WTC11 (cell line): ENCODE measurements around the gene PROSER3.

Experiments
- NR2C2 ChIP-seq: sonication (generic); formaldehyde crosslinking; IDR thresholded peaks from 2 replicates; pipeline ENCODE4 v1.8.0; 2022; ENCODE audit warnings: mild to moderate bottlenecking, missing genetic modification reagents
- ZBTB21 ChIP-seq: sonication (generic); formaldehyde crosslinking; IDR thresholded peaks from 2 replicates; pipeline ENCODE4 v1.8.1; 2023; ENCODE audit warnings: mild to moderate bottlenecking, missing genetic modification reagents, borderline replicate concordance
- ZNF138 ChIP-seq: sonication (generic); formaldehyde crosslinking; conservative IDR thresholded peaks from 2 replicates; pipeline ENCODE4 v1.8.1; 2022; ENCODE audit warnings: mild to moderate bottlenecking, moderate library complexity, missing genetic modification reagents
- TF ChIP-seq, protein P1 (sequence below): fragments of 200-600 bp; IDR thresholded peaks from 2 replicates; pipeline ENCODE4 v1.8.0; 2022; ENCODE audit warnings: antibody characterized with exemption
- TF ChIP-seq, protein P2 (sequence below): sonication (generic); formaldehyde crosslinking; IDR thresholded peaks from 2 replicates; pipeline ENCODE4 v1.8.0; 2022; ENCODE audit warnings: missing genetic modification reagents

DNA sequence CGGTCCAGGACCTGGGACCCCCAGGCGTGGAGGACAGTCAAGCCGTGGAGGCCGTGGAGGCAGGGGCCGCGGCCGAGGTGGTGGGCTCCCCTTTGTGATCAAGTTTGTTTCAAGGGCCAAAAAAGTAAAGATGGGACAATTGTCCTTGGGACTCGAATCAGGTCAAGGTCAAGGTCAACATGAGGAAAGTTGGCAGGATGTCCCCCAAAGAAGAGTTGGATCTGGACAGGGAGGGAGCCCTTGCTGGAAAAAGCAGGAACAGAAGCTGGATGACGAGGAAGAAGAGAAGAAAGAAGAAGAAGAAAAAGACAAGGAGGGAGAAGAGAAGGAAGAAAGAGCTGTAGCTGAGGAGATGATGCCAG lies 37.8 kb upstream of the PROSER3 start:
- no peak for TF ChIP-seq ZNF138 (CRISPR knock-in tag)
- no peak for TF ChIP-seq ZBTB21 (CRISPR knock-in tag)
- TF ChIP-seq, protein P1, sequence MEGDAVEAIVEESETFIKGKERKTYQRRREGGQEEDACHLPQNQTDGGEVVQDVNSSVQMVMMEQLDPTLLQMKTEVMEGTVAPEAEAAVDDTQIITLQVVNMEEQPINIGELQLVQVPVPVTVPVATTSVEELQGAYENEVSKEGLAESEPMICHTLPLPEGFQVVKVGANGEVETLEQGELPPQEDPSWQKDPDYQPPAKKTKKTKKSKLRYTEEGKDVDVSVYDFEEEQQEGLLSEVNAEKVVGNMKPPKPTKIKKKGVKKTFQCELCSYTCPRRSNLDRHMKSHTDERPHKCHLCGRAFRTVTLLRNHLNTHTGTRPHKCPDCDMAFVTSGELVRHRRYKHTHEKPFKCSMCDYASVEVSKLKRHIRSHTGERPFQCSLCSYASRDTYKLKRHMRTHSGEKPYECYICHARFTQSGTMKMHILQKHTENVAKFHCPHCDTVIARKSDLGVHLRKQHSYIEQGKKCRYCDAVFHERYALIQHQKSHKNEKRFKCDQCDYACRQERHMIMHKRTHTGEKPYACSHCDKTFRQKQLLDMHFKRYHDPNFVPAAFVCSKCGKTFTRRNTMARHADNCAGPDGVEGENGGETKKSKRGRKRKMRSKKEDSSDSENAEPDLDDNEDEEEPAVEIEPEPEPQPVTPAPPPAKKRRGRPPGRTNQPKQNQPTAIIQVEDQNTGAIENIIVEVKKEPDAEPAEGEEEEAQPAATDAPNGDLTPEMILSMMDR = no peak
- TF ChIP-seq, protein P2, sequence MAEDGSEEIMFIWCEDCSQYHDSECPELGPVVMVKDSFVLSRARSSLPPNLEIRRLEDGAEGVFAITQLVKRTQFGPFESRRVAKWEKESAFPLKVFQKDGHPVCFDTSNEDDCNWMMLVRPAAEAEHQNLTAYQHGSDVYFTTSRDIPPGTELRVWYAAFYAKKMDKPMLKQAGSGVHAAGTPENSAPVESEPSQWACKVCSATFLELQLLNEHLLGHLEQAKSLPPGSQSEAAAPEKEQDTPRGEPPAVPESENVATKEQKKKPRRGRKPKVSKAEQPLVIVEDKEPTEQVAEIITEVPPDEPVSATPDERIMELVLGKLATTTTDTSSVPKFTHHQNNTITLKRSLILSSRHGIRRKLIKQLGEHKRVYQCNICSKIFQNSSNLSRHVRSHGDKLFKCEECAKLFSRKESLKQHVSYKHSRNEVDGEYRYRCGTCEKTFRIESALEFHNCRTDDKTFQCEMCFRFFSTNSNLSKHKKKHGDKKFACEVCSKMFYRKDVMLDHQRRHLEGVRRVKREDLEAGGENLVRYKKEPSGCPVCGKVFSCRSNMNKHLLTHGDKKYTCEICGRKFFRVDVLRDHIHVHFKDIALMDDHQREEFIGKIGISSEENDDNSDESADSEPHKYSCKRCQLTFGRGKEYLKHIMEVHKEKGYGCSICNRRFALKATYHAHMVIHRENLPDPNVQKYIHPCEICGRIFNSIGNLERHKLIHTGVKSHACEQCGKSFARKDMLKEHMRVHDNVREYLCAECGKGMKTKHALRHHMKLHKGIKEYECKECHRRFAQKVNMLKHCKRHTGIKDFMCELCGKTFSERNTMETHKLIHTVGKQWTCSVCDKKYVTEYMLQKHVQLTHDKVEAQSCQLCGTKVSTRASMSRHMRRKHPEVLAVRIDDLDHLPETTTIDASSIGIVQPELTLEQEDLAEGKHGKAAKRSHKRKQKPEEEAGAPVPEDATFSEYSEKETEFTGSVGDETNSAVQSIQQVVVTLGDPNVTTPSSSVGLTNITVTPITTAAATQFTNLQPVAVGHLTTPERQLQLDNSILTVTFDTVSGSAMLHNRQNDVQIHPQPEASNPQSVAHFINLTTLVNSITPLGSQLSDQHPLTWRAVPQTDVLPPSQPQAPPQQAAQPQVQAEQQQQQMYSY = no peak
- TF ChIP-seq NR2C2 (CRISPR knock-in tag) = no peak
